ENCODE results near the gene PRMT3.

- TF ChIP-seq CTCF (IDR thresholded peaks at IDR 0.05) (no peak), POLR2A (IDR thresholded peaks at IDR 0.05) (no peak)
Measured at GRCh38 chr11:20406484-20406883, 19.0 kb downstream of the PRMT3 start.
